SK-N-SH (cell line): ENCODE results near the gene LYL1. TPM values are rescaled to one million over a fixed set of nuclear protein-coding genes. Genes with fewer than 3 reads are reported as not detected.
A peak's percentile ranks its signal among the peaks of the same experiment; 100 is the strongest.

Experiments used
- CTCF ChIA-PET: fragments of 300-600, 350-600 bp; formaldehyde crosslinking; extraction: SDS; loops from one replicate; lab custom pipeline; 2021; lab: Yijun Ruan, JAX
- POLR2A ChIA-PET: fragments of 350-600 bp; sonication (Branson Sonifier 250); formaldehyde crosslinking; extraction: SDS; loops from one replicate; lab custom pipeline; 2020; ENCODE audit warnings: antibody characterized with exemption, inconsistent platforms; lab: Yijun Ruan, JAX
- DNase-seq: peaks from one replicate; pipeline ENCODE4 v3.0.0; 2012
- H2AFZ ChIP-seq: fragments of 200-600 bp; sonication (generic); 2 replicates; pipeline ENCODE4 v1.8.1; 2016; ENCODE audit warnings: antibody characterized with exemption, mild to moderate bottlenecking, low read depth
- H3F3A ChIP-seq: fragments of 200-600 bp; sonication (generic); replicated peaks from 2 replicates; pipeline ENCODE3; 2016; ENCODE audit warnings: antibody characterized with exemption, mild to moderate bottlenecking; ENCODE audit not compliant: insufficient read depth
- H3K27ac ChIP-seq, 2 experiments: fragments of 200-500 bp in 1 of 2; fragments of 200-600 bp in 1 of 2; sonication (Bioruptor generic) in 1 of 2; sonication (generic), shearing (Covaris generic) in 1 of 2; 2 replicates each; pipeline versions ENCODE4 v1.5.1 to v1.6.1; 2014 to 2016; ENCODE audit warnings: low read depth in 2 of 2, inconsistent platforms in 1 of 2, low read length in 1 of 2, mild to moderate bottlenecking in 1 of 2, mixed read lengths in 1 of 2
- H3K27me3 ChIP-seq: fragments of 200-600 bp; sonication (generic), shearing (Covaris generic); 2 replicates; pipeline ENCODE4 v1.6.1; 2016; ENCODE audit warnings: mixed run types; ENCODE audit not compliant: insufficient read depth
- H3K36me3 ChIP-seq, 2 experiments: fragments of 200-500 bp in 1 of 2; fragments of 200-600 bp in 1 of 2; sonication (Bioruptor generic) in 1 of 2; sonication (generic) in 1 of 2; replicated peaks in 1 of 2; 2 replicates each; pipeline versions ENCODE3 to v1.5.1; 2014 to 2016; ENCODE audit warnings: low read length in 1 of 2, mild to moderate bottlenecking in 1 of 2; ENCODE audit not compliant: insufficient read depth in 2 of 2, control insufficient read depth in 1 of 2
- H3K4me1 ChIP-seq, 2 experiments: fragments of 200-500 bp in 1 of 2; fragments of 200-600 bp in 1 of 2; sonication (Bioruptor generic) in 1 of 2; sonication (generic), shearing (Covaris generic) in 1 of 2; 2 replicates each; pipeline versions ENCODE4 v1.5.1 to v1.6.1; 2014 to 2016; ENCODE audit warnings: low read depth in 1 of 2, low read length in 1 of 2, mixed run types in 1 of 2; ENCODE audit not compliant: insufficient read depth in 2 of 2, control insufficient read depth in 1 of 2
- H3K4me2 ChIP-seq: fragments of 200-600 bp; sonication (generic), shearing (Covaris generic); 2 replicates; pipeline ENCODE4 v1.6.1; 2017; ENCODE audit warnings: mixed run types
- H3K4me3 ChIP-seq, 2 experiments: fragments of 200-500 bp in 1 of 2; fragments of 200-600 bp in 1 of 2; sonication (Bioruptor generic) in 1 of 2; sonication (generic), shearing (Covaris generic) in 1 of 2; 2 replicates each; pipeline versions ENCODE4 v1.5.1 to v1.8.1; 2014 to 2016; ENCODE audit warnings: low read depth in 2 of 2, inconsistent platforms in 1 of 2, low read length in 1 of 2, mild to moderate bottlenecking in 1 of 2, mixed read lengths in 1 of 2, moderate library complexity in 1 of 2
- H3K79me2 ChIP-seq: fragments of 200-600 bp; sonication (generic); 2 replicates; pipeline ENCODE4 v1.8.1; 2017; ENCODE audit warnings: mild to moderate bottlenecking; ENCODE audit not compliant: insufficient read depth
- H3K9ac ChIP-seq: fragments of 200-600 bp; sonication (generic); 2 replicates; pipeline ENCODE4 v1.6.1; 2017; ENCODE audit warnings: mixed run types
- H3K9me2 ChIP-seq: fragments of 200-600 bp; sonication (generic); 2 replicates; pipeline ENCODE4 v1.6.1; 2017; ENCODE audit warnings: mixed run types
- H3K9me3 ChIP-seq: fragments of 200-600 bp; sonication (generic); 2 replicates; pipeline ENCODE4 v1.6.1; 2017; ENCODE audit warnings: mixed run types, mild to moderate bottlenecking, moderate library complexity
- H4K20me1 ChIP-seq: fragments of 200-600 bp; sonication (generic); 2 replicates; pipeline ENCODE4 v1.6.1; 2017; ENCODE audit warnings: mild to moderate bottlenecking, mixed run types; ENCODE audit not compliant: insufficient read depth
- CHD2 ChIP-seq: fragments of 150-350 bp; IDR thresholded peaks from 2 replicates; pipeline ENCODE4 v1.6.1; 2018; ENCODE audit warnings: low read length; ENCODE audit not compliant: partially characterized antibody
- EP300 ChIP-seq, 2 experiments: IDR thresholded peaks; 2 replicates each; pipeline versions ENCODE4 v1.4.0 to v1.6.1; 2012; ENCODE audit warnings: borderline replicate concordance in 1 of 2, low read depth in 1 of 2, low read length in 1 of 2
- FOXJ3 ChIP-seq: sonication (generic); formaldehyde crosslinking; IDR thresholded peaks from 2 replicates; pipeline ENCODE4 v1.5.1; 2020; ENCODE audit warnings: mild to moderate bottlenecking, missing genetic modification reagents
- FOXM1 ChIP-seq: IDR thresholded peaks from 2 replicates; pipeline ENCODE4 v1.4.0; 2012; ENCODE audit warnings: low read depth, mild to moderate bottlenecking
- GATA2 ChIP-seq: sonication (generic); formaldehyde crosslinking; IDR thresholded peaks from 2 replicates; pipeline ENCODE4 v1.5.0; 2020; ENCODE audit warnings: mild to moderate bottlenecking, missing genetic modification reagents
- IRF3 ChIP-seq: fragments of 150-350 bp; IDR thresholded peaks from 2 replicates; pipeline ENCODE4 v1.6.1; 2016; ENCODE audit warnings: mild to moderate bottlenecking, low read depth, low read length
- MAX ChIP-seq: IDR thresholded peaks from 2 replicates; pipeline ENCODE4 v1.4.0; 2012; ENCODE audit warnings: low read depth
- MEF2A ChIP-seq: IDR thresholded peaks from 2 replicates; pipeline ENCODE4 v1.4.0; 2012; ENCODE audit warnings: low read depth, borderline replicate concordance
- NFIC ChIP-seq: IDR thresholded peaks from 2 replicates; pipeline ENCODE4 v1.4.0; 2012; ENCODE audit warnings: borderline replicate concordance
- POLR2AphosphoS5 ChIP-seq: IDR thresholded peaks from 2 replicates; pipeline ENCODE4 v1.6.1; 2012; ENCODE audit warnings: low read depth, low read length
- REST ChIP-seq: IDR thresholded peaks from 2 replicates; pipeline ENCODE4 v1.6.1; 2012; ENCODE audit warnings: mild to moderate bottlenecking, low read depth, low read length, moderate library complexity
- RXRA ChIP-seq: IDR thresholded peaks from 2 replicates; pipeline ENCODE4 v1.4.0; 2012; ENCODE audit warnings: low read depth, mild to moderate bottlenecking, borderline replicate concordance
- SIN3A ChIP-seq: IDR thresholded peaks from 2 replicates; pipeline ENCODE4 v1.6.1; 2012; ENCODE audit warnings: low read depth, mild to moderate bottlenecking, low read length, moderate library complexity, borderline replicate concordance
- TCF12 ChIP-seq: IDR thresholded peaks from 2 replicates; pipeline ENCODE4 v1.4.0; 2012
- TEAD4 ChIP-seq: IDR thresholded peaks from 2 replicates; pipeline ENCODE4 v1.4.0; 2012; ENCODE audit warnings: mild to moderate bottlenecking, borderline replicate concordance; ENCODE audit not compliant: insufficient read depth
- USF1 ChIP-seq: IDR thresholded peaks from 2 replicates; pipeline ENCODE4 v1.4.0; 2012; ENCODE audit warnings: low read depth, borderline replicate concordance
- YY1 ChIP-seq: IDR thresholded peaks from 2 replicates; pipeline ENCODE4 v1.4.0; 2012; ENCODE audit warnings: low read depth, mild to moderate bottlenecking
- WGBS: methylation state at CpG from one replicate; pipeline ENCODE4 v1.1.6; 2017; ENCODE audit warnings: low lambda C conversion rate; 5-methylcytosine and 5-hydroxymethylcytosine counted together
- polyA plus RNA-seq, 3 experiments: library from polyadenylated mRNA; depleted of rRNA; stranded (reverse); fragments of >200 nt; gene quantifications; 2 replicates each; pipeline ENCODE4 v1.2.3, GENCODE V29; 2012

Gene LYL1
- polyA plus RNA-seq, 1 of the 3 experiments (the other 2 are of a cell fraction) = 2.2 TPM

GRCh38 chr19:13057147-13057572 is 45.5 kb downstream of the LYL1 start:
- H3K9me3 ChIP-seq = no peaks in the 10 kb centered on the region
- no peak overlapping the region; the same call in 1 of the 2 replicates for H3K9ac ChIP-seq
- TF ChIP-seq REST = no peak
- TF ChIP-seq YY1 = no peak
- no peak for TF ChIP-seq POLR2AphosphoS5
- TF ChIP-seq MAX = no peak
- TF ChIP-seq SIN3A = no peak
- no peak for TF ChIP-seq MEF2A
- no peak for TF ChIP-seq CHD2
- no peak for TF ChIP-seq FOXJ3 (CRISPR knock-in tag)
- TF ChIP-seq TEAD4 = no peak
- no peak for TF ChIP-seq RXRA
- TF ChIP-seq USF1 = no peak
- TF ChIP-seq EP300 (IDR thresholded peaks at IDR 0.05; ENCODE audit: borderline replicate concordance in 1 of 2, low read depth in 1 of 2, low read length in 1 of 2) = no peak
- TF ChIP-seq NFIC = no peak
- no peak for TF ChIP-seq FOXM1
- TF ChIP-seq TCF12 = no peak
- no peak for TF ChIP-seq GATA2 (CRISPR knock-in tag)
- TF ChIP-seq IRF3 = no peak
- peak overlapping the region; percentile 100; a peak in 3 of 4 replicates for H3K27ac ChIP-seq
- no peaks in the 10 kb centered on the region for H4K20me1 ChIP-seq
- H3K79me2 ChIP-seq = peaks cover 57% of the 10 kb centered on the region; the same call in 1 of the 2 replicates
- H3K4me3 ChIP-seq = no peak overlapping the region
- WGBS = 83% methylated on average over 15 of the region's 15 CpGs
- H3K27me3 ChIP-seq = no peaks in the 10 kb centered on the region
- DNase-seq = no peak
- H3F3A ChIP-seq = peaks cover 40% of the 10 kb centered on the region
- CTCF ChIA-PET = interaction anchor here (1.3 to 35.2 kb wide), 8 partner anchors 13 to 90 kb away, joined by 3 to 506 read pairs (median 104); partner anchors contain the start of gene DAND5
- no peak overlapping the region for H2AFZ ChIP-seq
- H3K9me2 ChIP-seq = no peaks in the 10 kb centered on the region
- POLR2A ChIA-PET = interaction anchor here (0.6 to 1.2 kb wide), 2 partner anchors 49 to 74 kb away, joined by 3 to 4 read pairs; no protein-coding TSS in a partner anchor
- peak overlapping the region; percentile 88; the same call in 1 of the 2 replicates for H3K4me2 ChIP-seq
- H3K4me1 ChIP-seq = peaks cover 78 to 98% of the 10 kb centered on the region in 2 experiments
- no peaks in the 10 kb centered on the region for H3K36me3 ChIP-seq
